GM12873 (cell line): ENCODE results near the gene RBBP5.

Source experiments
- TF ChIP-seq, protein P1 (sequence below): IDR thresholded peaks from 2 replicates; pipeline ENCODE4 v1.5.1; 2012; ENCODE audit warnings: low read depth, mild to moderate bottlenecking, moderate library complexity, low read length, control low read depth; ENCODE audit not compliant: insufficient read depth; ENCODE audit errors: missing control alignments

RBBP5 gene

DNA sequence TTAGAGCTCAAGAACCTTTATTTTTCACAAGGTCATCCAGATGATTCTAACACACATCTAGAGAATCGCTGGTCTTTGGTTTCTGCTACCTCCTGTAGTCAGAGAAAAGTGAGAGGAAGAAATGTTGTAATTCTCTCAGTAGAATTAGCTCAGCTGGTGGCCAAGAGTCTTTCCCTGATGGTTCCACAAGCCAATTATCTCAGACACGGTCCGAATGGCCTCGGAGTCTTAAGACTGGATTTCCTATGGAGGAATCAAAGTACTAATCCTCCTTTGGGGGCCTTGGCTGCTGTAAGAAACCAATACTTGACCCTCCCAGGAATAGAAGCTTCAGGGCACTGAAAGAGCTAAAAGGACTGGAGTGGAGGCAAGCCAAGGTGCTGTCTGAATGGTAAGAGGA lies 39.3 kb downstream of the RBBP5 start:
- TF ChIP-seq, protein P1, sequence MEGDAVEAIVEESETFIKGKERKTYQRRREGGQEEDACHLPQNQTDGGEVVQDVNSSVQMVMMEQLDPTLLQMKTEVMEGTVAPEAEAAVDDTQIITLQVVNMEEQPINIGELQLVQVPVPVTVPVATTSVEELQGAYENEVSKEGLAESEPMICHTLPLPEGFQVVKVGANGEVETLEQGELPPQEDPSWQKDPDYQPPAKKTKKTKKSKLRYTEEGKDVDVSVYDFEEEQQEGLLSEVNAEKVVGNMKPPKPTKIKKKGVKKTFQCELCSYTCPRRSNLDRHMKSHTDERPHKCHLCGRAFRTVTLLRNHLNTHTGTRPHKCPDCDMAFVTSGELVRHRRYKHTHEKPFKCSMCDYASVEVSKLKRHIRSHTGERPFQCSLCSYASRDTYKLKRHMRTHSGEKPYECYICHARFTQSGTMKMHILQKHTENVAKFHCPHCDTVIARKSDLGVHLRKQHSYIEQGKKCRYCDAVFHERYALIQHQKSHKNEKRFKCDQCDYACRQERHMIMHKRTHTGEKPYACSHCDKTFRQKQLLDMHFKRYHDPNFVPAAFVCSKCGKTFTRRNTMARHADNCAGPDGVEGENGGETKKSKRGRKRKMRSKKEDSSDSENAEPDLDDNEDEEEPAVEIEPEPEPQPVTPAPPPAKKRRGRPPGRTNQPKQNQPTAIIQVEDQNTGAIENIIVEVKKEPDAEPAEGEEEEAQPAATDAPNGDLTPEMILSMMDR: no peak

DNA sequence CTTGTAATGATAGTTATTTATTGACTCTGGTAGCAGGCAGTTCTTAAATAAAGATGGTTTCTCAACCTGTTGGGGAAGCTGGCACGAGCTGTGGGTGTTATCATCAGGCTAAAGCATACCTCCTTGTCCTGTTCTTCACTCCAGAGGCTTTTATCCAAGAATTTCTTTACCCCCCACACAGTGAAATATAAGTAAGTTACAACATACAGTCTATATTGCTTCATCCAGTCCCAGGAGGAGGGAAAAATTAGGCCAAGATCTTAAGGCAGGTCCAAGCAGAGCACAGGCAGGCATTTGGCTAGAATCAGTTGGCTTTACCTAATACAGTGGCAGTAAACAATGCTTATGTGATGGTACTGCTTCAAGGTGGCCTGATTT lies 43.9 kb downstream of the RBBP5 start:
- TF ChIP-seq, protein P1: no peak

DNA sequence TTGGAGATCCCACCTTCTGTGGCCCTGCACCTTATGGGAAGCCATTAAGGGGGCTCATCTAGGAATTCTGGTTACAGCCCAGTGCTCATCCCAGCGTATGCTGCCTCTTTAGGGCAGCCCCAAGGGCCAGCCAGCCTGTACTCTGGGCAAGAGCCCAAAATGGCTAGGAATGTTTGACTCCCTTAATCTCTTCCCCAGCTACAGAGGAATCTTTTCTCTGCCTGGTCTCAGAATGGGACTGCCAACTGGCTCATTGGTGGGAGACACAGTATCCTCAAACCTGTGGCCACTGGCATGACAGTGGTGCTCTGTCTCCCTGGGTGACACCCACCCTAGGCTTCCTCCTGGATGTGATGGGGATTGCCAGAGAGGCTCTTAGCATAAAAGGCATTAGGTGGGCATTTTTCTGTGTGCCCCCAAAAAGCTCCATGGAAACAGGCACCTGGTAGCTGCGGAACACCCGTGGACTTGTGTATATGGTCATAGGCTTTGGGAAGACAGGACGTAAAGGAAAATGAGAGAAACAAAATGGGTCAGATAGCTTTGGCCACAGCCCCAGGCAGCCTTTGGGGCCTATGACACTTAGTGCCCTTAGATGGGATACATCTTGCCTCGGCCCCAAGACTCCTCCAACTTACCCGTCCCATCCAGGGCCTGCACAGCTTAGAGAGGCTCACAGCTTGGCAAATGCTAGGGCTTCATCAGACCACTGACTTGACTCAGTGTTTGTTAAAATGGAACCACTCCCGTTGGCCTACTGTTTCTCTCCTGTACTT lies 44.4 kb downstream of the RBBP5 start:
- TF ChIP-seq, protein P1: no peak

DNA sequence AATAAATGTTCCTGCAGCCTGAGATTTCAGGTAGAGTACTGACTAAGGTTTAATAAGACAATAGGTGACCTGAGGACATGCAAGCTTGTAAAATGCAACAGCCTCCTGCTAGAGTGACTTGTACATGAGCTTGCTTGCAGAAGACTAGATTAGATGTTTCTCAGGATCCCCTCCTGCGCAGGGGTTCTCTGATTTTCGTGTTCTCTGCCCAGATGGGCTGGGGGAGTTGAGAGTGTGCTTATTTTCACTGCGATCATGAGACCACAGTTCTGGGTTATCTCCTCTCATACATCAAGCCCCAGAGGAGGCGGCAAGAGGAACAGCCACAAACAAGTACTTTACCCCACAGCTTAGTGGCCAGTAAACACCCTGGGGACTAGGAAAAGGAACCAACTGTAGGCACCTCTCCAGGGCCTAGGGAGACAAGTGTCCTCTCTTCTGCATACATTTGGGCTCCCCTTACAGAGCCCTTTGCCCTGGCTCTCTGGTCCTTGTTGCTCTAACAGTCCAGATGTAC lies 45.5 kb downstream of the RBBP5 start:
- TF ChIP-seq, protein P1: no peak

DNA sequence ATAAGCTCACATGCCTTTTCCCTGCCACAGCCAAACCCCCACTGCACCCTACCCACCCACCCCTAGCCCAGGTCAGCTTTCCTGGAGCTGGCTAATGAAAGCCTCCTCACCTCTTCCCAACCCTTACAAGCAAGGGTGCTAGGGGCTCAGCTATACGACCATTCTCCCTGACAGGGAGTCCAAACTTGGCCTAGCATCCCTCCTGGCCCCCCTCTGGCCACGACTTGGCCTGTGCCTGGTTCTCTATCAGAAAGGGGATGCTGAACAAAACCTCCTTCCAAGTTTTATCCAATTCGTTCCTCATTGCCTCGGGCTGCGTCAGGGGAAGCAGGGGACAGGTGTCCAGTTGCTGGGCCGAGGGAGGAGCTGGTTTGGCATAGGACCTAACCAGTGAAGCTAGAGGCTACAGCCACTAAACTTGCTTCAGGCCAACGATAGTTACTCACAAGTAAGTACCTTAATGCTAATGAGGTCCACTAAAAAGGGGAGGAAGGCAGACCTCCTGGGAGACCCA lies 46.1 kb downstream of the RBBP5 start:
- TF ChIP-seq, protein P1: no peak

DNA sequence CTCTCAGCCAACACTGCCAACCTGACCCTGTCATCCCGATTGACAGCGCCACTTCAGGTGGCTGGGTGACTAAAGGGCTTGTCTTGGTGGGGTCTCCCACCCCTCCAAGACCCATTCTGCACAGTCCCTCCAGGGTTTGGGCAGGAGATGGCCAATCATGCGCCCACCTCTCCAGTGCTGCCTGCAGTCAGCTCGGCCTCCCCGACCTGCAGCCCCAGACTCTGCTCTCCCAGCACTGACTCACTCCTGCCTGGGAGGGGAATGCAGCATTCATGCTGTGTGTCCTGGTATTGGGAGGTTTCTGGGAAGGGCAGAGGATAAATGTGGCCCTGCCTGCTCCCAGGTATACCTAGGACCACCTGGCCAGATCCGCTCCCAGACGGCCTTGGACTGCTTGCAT lies 47.3 kb downstream of the RBBP5 start:
- TF ChIP-seq, protein P1: no peak

DNA sequence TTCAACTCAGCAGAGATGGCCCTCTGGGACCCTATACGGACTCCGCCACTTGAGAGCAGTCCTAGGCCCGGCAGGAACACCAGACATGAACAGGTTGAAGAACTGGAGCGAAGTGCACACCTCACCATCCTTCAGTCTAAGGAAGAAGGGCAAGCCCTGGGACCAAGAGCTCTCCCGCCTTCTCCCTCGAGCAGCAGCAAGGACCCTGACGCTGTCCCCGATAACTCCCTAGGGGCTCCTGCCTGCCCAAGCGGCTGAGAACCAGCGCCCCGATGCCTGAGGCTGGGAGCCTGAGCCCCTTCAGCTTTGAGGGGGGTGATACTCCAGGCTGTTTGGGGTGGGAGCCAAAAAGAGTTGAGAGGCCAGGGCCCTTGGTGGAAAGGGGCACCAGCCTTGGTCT lies 47.7 kb downstream of the RBBP5 start:
- TF ChIP-seq, protein P1: no peak
